ENCODE measurements around the gene MICB.
A peak's percentile ranks its signal among the peaks of the same experiment; 100 is the strongest.
"Not testable (repeated sequence)": the region's sequence is repeated elsewhere in the genome, so short reads cannot be mapped to it uniquely, and the experiment has no call there.

The MICB gene

GRCh38 chr6:31551371-31551770 lies 53.4 kb downstream of the MICB start:
- not testable (repeated sequence) for H3F3A ChIP-seq (ENCODE audit: low read depth); H3K9me2 ChIP-seq (replicated peaks; ENCODE audit: low read depth, low read length); H3K9me3 ChIP-seq (ENCODE audit: insufficient read depth, low read depth, low read length); H3K4me3 ChIP-seq (ENCODE audit: low read length, poor library complexity, severe bottlenecking); H3K36me3 ChIP-seq (ENCODE audit: insufficient read depth, low read length); H3K9ac ChIP-seq (ENCODE audit: low read depth, low read length, poor library complexity, severe bottlenecking); H3K27me3 ChIP-seq (ENCODE audit: insufficient read depth, low read length, poor library complexity, severe bottlenecking); H2AFZ ChIP-seq (ENCODE audit: low read length); H4K20me1 ChIP-seq (ENCODE audit: insufficient read depth, low read length, poor library complexity, severe bottlenecking)
- peak; percentile 74 for TF ChIP-seq CTCF (conservative IDR thresholded peaks at IDR 0.05; ENCODE audit: low read length)
- H3K4me1 ChIP-seq (ENCODE audit: insufficient read depth, low read length, poor library complexity, severe bottlenecking) = peaks cover 26% of the 10 kb centered on the region
- H3K79me2 ChIP-seq (ENCODE audit: insufficient read depth, low read length) = peaks cover 50% of the 10 kb centered on the region
- H3K4me2 ChIP-seq (ENCODE audit: low read depth, low read length, poor library complexity, severe bottlenecking) = peak overlapping the region; percentile 6

- Histone ChIP-seq H3K9me3 (ENCODE audit: insufficient read depth, low read depth, low read length) (no peaks in the 10 kb centered on the region), H3K4me2 (ENCODE audit: low read depth, low read length, poor library complexity, severe bottlenecking) (peak overlapping the region; percentile 80), H3K27me3 (ENCODE audit: insufficient read depth, low read length, poor library complexity, severe bottlenecking) (no peaks in the 10 kb centered on the region), H3K79me2 (ENCODE audit: insufficient read depth, low read length) (peaks cover 37% of the 10 kb centered on the region; the same call in 1 of the 2 replicates), H3K4me3 (ENCODE audit: low read length, poor library complexity, severe bottlenecking) (peak overlapping the region; percentile 51), H3K4me1 (ENCODE audit: insufficient read depth, low read length, poor library complexity, severe bottlenecking) (peaks cover 54% of the 10 kb centered on the region), H3K9me2 (replicated peaks; ENCODE audit: low read depth, low read length) (no peaks in the 10 kb centered on the region), H2AFZ (ENCODE audit: low read length) (no peak overlapping the region), H3K36me3 (ENCODE audit: insufficient read depth, low read length) (peaks cover 3% of the 10 kb centered on the region; the same call in 1 of the 2 replicates), H3F3A (ENCODE audit: low read depth) (peaks cover 18% of the 10 kb centered on the region), H3K9ac (ENCODE audit: low read depth, low read length, poor library complexity, severe bottlenecking) (peak overlapping the region; percentile 53), H4K20me1 (ENCODE audit: insufficient read depth, low read length, poor library complexity, severe bottlenecking) (no peaks in the 10 kb centered on the region)
- TF ChIP-seq EZH2phosphoT487 (IDR thresholded peaks at IDR 0.05; ENCODE audit: borderline replicate concordance) (no peak), CTCF (conservative IDR thresholded peaks at IDR 0.05; ENCODE audit: low read length) (no peak)
These were observed 58.4 kb downstream of the MICB start for GRCh38 chr6:31556307-31556706.

GRCh38 chr6:31557443-31558317 lies 59.7 kb downstream of the MICB start:
- Histone ChIP-seq H4K20me1 (ENCODE audit: insufficient read depth, low read length, poor library complexity, severe bottlenecking) (no peaks in the 10 kb centered on the region), H3K9me3 (ENCODE audit: insufficient read depth, low read depth, low read length) (no peaks in the 10 kb centered on the region), H3K79me2 (ENCODE audit: insufficient read depth, low read length) (peaks cover 29% of the 10 kb centered on the region; the same call in 1 of the 2 replicates), H3K36me3 (ENCODE audit: insufficient read depth, low read length) (peaks cover 3% of the 10 kb centered on the region; the same call in 1 of the 2 replicates), H3K27me3 (ENCODE audit: insufficient read depth, low read length, poor library complexity, severe bottlenecking) (no peaks in the 10 kb centered on the region), H3K9ac (ENCODE audit: low read depth, low read length, poor library complexity, severe bottlenecking) (peak overlapping the region; percentile 69), H2AFZ (ENCODE audit: low read length) (no peak overlapping the region), H3K4me1 (ENCODE audit: insufficient read depth, low read length, poor library complexity, severe bottlenecking) (peaks cover 68% of the 10 kb centered on the region), H3F3A (ENCODE audit: low read depth) (peaks cover 18% of the 10 kb centered on the region), H3K9me2 (replicated peaks; ENCODE audit: low read depth, low read length) (no peaks in the 10 kb centered on the region), H3K4me2 (ENCODE audit: low read depth, low read length, poor library complexity, severe bottlenecking) (peak overlapping the region; percentile 78), H3K4me3 (ENCODE audit: low read length, poor library complexity, severe bottlenecking) (no peak overlapping the region)
- TF ChIP-seq EZH2phosphoT487 (IDR thresholded peaks at IDR 0.05; ENCODE audit: borderline replicate concordance) (no peak), CTCF (conservative IDR thresholded peaks at IDR 0.05; ENCODE audit: low read length) (no peak)
